ENCODE measurements around the gene RSPH1.

The RSPH1 gene

DNA sequence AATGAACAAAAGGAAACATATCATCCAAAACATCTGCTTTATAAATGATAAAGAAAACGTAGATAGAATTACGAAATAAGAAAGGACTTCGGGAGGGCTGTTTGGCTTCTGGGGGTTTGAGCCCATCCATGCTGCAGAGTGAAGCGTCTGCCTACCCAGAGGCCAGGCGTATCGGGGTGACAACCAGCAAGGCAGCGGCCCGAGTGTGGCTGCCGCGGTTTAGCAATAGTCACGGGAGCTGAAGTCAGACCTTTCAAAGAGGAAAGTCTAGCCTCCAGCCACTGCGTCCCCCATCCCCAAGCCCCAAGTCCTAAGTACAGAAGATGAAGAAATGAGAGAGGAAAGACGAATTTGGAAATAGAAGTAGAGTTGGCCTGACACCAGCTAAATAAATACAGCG, 26.2 kb upstream of the RSPH1 start:
- no peak for TF ChIP-seq POLR2AphosphoS5 (IDR thresholded peaks at IDR 0.05; ENCODE audit: borderline replicate concordance, low read depth, low read length)
- no peak for TF ChIP-seq FOXP2 (optimal IDR thresholded peaks at IDR 0.05; ENCODE audit: control extremely low read depth, extremely low read length, insufficient read depth)
- TF ChIP-seq EZH2 (IDR thresholded peaks at IDR 0.05), result no peak
- H3K9ac ChIP-seq (ENCODE audit: insufficient read length), result no peak overlapping the region
- no peak for DNase-seq (ENCODE audit: low read depth, low spot score)
- no peak overlapping the region for H3K4me3 ChIP-seq
- H3K9me3 ChIP-seq (ENCODE audit: low read depth, low read length), result no peaks in the 10 kb centered on the region
- no peaks in the 10 kb centered on the region for H3K36me3 ChIP-seq (ENCODE audit: insufficient read depth, low read length)
- no peak overlapping the region for H3K27ac ChIP-seq

DNA sequence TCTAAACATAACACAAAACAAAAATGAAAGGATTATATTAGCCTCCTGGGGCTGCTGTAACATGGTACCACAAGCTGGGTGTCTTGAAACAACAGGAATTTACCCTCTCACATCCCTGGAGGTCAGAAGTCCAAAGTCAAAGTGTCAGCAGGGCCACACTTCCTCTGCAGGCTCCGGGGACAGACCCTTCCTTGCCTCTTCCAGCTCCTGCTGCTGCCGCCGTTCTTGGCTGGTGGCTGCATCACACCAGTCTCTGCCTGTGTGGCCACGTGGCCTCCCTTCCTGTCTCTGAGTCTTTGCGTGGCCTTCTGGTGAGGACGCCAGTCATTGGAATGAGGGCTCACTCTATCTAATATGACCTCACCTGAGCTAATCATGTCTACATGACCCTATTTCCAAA, 25.8 kb upstream of the RSPH1 start:
- Histone ChIP-seq H3K9ac (ENCODE audit: insufficient read length) (no peak overlapping the region), H3K9me3 (ENCODE audit: low read depth, low read length) (no peaks in the 10 kb centered on the region), H3K27ac (no peak overlapping the region), H3K36me3 (ENCODE audit: insufficient read depth, low read length) (no peaks in the 10 kb centered on the region), H3K4me3 (no peak overlapping the region)
- TF ChIP-seq FOXP2 (optimal IDR thresholded peaks at IDR 0.05; ENCODE audit: control extremely low read depth, extremely low read length, insufficient read depth), result no peak
- TF ChIP-seq POLR2AphosphoS5 (IDR thresholded peaks at IDR 0.05; ENCODE audit: borderline replicate concordance, low read depth, low read length), result no peak
- no peak for TF ChIP-seq EZH2 (IDR thresholded peaks at IDR 0.05)
- no peak for DNase-seq (ENCODE audit: low read depth, low spot score)

DNA sequence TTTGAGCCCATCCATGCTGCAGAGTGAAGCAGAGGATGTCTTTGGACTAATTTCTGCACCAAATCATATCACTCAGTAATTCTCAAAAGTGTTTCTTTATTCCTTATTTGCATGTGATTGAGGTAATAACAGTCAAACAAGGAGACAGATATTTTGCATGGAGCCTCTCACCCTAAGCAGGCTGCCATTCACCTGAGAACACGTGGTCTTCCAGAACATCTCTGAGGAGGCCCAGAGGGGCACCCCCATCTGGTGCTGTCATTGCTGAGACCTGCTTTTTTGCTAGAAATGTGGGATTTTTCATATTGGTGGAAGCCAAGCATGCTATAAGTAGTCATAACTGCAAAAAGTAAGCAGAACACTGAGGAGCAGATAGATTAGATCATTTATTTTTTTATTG, 25.4 kb upstream of the RSPH1 start:
- H3K36me3 ChIP-seq (ENCODE audit: insufficient read depth, low read length), result no peaks in the 10 kb centered on the region
- no peaks in the 10 kb centered on the region for H3K9me3 ChIP-seq (ENCODE audit: low read depth, low read length)
- no peak overlapping the region for H3K9ac ChIP-seq (ENCODE audit: insufficient read length)
- no peak for TF ChIP-seq FOXP2 (optimal IDR thresholded peaks at IDR 0.05; ENCODE audit: control extremely low read depth, extremely low read length, insufficient read depth)
- DNase-seq (ENCODE audit: low read depth, low spot score), result no peak
- no peak overlapping the region for H3K27ac ChIP-seq
- no peak overlapping the region for H3K4me3 ChIP-seq

DNA sequence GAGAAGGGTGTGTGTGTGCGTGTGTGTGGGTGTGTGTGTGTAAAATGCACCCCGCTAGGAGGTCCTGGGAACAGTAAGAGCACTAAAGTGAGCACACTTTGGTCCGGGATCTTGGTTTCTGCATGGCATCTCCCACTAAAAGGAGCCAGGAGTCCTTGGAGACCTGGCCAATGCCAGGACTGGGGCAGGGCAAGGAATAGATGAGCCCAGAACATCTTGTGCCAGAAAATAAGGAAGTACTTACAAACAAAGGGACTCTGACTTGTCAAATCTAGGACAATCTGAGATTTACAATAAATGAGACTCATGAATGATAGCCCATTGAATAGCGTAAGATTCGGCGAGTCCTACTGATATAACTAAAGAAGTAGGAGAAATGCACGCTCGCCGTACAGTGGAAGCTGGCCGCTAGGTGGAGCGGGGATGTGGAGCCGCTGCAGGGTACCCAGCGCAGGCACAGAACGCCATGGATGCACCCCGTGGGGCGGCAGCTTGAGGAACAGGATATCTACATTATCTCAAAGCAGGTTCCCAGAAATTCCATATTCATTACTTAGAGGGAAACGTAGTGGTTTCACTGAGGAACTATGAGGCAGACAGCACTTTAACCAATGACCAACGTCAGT, 24.7 kb upstream of the RSPH1 start:
- Histone ChIP-seq H3K9ac (ENCODE audit: insufficient read length) (no peak overlapping the region), H3K9me3 (ENCODE audit: low read depth, low read length) (no peaks in the 10 kb centered on the region), H3K27ac (no peak overlapping the region), H3K36me3 (ENCODE audit: insufficient read depth, low read length) (no peaks in the 10 kb centered on the region), H3K4me3 (no peak overlapping the region)
- TF ChIP-seq FOXP2 (optimal IDR thresholded peaks at IDR 0.05; ENCODE audit: control extremely low read depth, extremely low read length, insufficient read depth), result no peak
- TF ChIP-seq EZH2 (IDR thresholded peaks at IDR 0.05), result no peak
- TF ChIP-seq POLR2AphosphoS5 (IDR thresholded peaks at IDR 0.05; ENCODE audit: borderline replicate concordance, low read depth, low read length), result no peak
- no peak for DNase-seq (ENCODE audit: low read depth, low spot score)

DNA sequence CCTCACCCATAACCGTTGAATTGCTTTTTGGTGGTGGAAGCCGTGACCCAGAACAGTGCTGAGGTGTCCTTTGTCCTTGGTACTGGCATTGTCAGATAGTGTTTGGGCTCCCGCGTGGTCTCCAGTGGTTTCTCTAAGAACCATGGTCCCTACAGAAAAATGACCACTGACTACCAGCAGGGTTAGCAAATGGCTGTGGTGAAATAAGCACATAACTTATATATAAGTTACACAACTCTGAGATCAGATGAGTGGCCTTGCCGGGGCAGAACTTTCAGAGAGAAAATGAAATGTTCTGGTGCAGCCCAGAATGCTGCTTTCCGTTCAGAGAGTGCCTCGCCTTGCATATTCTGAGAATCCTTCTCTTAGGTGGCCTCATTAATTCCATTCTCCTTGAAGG, 22.6 kb upstream of the RSPH1 start:
- Histone ChIP-seq H3K9ac (ENCODE audit: insufficient read length) (no peak overlapping the region), H3K4me3 (no peak overlapping the region), H3K27ac (no peak overlapping the region), H3K9me3 (ENCODE audit: low read depth, low read length) (no peaks in the 10 kb centered on the region), H3K36me3 (ENCODE audit: insufficient read depth, low read length) (no peaks in the 10 kb centered on the region)
- TF ChIP-seq FOXP2 (optimal IDR thresholded peaks at IDR 0.05; ENCODE audit: control extremely low read depth, extremely low read length, insufficient read depth), result no peak
- no peak for TF ChIP-seq POLR2AphosphoS5 (IDR thresholded peaks at IDR 0.05; ENCODE audit: borderline replicate concordance, low read depth, low read length)
- TF ChIP-seq EZH2 (IDR thresholded peaks at IDR 0.05), result no peak
- no peak for DNase-seq (ENCODE audit: low read depth, low spot score)

DNA sequence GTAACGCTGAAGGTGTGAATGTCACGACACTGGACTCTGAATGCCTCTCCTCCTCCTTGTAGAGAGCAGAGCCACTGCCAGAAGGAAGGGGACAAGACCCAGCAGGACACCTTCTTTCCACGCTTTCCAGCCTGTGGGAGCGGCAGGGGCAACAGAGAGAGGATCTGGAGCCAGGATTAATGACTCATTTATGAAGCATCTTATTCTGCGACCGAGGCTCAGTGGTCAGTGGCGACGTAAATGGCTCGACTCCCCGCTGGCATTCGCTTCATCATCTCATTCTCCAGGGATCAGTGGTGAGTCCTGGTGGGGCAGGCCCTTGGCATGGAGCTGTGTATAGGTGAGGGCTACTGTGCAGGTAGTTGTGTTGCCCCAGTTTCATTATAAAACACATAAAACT, 22.2 kb upstream of the RSPH1 start:
- no peak for DNase-seq (ENCODE audit: low read depth, low spot score)
- no peak for TF ChIP-seq EZH2 (IDR thresholded peaks at IDR 0.05)
- TF ChIP-seq POLR2AphosphoS5 (IDR thresholded peaks at IDR 0.05; ENCODE audit: borderline replicate concordance, low read depth, low read length), result no peak
- no peak for TF ChIP-seq FOXP2 (optimal IDR thresholded peaks at IDR 0.05; ENCODE audit: control extremely low read depth, extremely low read length, insufficient read depth)
- Histone ChIP-seq H3K9ac (ENCODE audit: insufficient read length) (no peak overlapping the region), H3K9me3 (ENCODE audit: low read depth, low read length) (no peaks in the 10 kb centered on the region), H3K4me3 (no peak overlapping the region), H3K27ac (no peak overlapping the region), H3K36me3 (ENCODE audit: insufficient read depth, low read length) (no peaks in the 10 kb centered on the region)

DNA sequence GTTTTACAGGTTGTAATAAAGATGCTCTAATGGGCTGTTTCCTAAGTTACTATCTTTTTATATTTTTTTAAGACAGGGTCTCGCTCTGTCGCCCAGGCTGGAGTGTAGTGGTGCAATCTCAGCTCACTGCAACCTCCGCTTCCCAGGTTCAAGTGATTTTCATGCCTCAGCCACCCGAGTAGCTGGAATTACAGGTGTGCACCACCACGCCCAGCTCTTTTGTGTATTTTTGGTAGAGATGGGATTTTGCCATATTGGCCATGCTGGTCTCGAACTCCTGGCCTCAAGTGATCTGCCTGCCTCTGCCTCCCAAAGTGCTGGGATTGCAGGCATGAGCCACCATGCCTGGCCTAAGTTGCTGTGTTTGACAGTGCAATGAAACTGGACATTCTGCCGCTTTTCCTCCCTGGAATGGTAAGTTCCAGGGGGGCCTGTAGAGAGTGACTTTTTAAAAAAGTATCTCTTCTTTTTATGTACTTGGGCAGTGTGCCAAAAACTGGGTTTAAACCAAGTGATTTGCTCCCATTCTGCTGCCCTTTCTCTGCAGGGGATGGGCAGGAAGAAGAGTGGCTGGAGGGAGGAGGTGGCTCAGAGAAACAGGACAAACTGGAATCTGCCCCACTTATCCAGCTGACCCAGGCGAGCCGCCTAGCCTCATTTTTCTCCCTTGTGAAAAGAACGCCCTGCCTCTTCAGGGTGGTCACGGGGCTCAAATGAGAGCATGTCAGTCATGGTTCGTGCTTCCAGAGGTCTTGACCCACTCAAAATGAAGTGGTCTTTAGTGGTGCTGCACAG, 19.9 kb upstream of the RSPH1 start:
- no peak overlapping the region for H3K27ac ChIP-seq
- TF ChIP-seq EZH2 (IDR thresholded peaks at IDR 0.05) (no peak), POLR2AphosphoS5 (IDR thresholded peaks at IDR 0.05; ENCODE audit: borderline replicate concordance, low read depth, low read length) (no peak), FOXP2 (optimal IDR thresholded peaks at IDR 0.05; ENCODE audit: control extremely low read depth, extremely low read length, insufficient read depth) (no peak)
- H3K36me3 ChIP-seq (ENCODE audit: insufficient read depth, low read length), result no peaks in the 10 kb centered on the region
- H3K9ac ChIP-seq (ENCODE audit: insufficient read length), result no peak overlapping the region
- no peak overlapping the region; the same call in 1 of the 2 replicates for H3K4me3 ChIP-seq
- H3K9me3 ChIP-seq (ENCODE audit: low read depth, low read length), result no peaks in the 10 kb centered on the region
- DNase-seq (ENCODE audit: low read depth, low spot score), result no peak

DNA sequence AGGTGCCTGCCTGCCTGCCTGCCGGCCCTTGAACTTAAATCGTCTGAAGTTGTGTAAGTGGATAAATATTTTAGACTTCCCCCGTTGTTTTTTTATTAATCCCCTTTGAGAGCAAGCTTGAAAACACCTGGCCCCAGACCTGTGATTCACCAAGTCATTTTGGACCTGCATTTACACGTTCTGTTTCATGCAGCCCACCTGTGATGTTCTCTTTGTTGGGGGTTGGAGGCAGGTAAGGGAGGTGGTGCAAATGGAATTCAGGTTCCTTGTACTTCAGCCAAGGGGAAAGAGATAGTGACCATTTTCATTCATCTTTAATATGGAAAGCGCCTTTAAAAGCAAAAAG, 18.8 kb upstream of the RSPH1 start:
- Histone ChIP-seq H3K9me3 (ENCODE audit: low read depth, low read length) (no peaks in the 10 kb centered on the region), H3K27ac (no peak overlapping the region), H3K36me3 (ENCODE audit: insufficient read depth, low read length) (no peaks in the 10 kb centered on the region), H3K9ac (ENCODE audit: insufficient read length) (peak overlapping the region; percentile 77), H3K4me3 (peak overlapping the region; percentile 94)
- TF ChIP-seq EZH2 (IDR thresholded peaks at IDR 0.05) (no peak), POLR2AphosphoS5 (IDR thresholded peaks at IDR 0.05; ENCODE audit: borderline replicate concordance, low read depth, low read length) (no peak), FOXP2 (optimal IDR thresholded peaks at IDR 0.05; ENCODE audit: control extremely low read depth, extremely low read length, insufficient read depth) (no peak)
- DNase-seq (ENCODE audit: low read depth, low spot score), result no peak
